Measurements from ENCODE around the gene RBM39. TPM values are rescaled to one million over a fixed set of nuclear protein-coding genes. Genes with fewer than 3 reads are reported as not detected.

RBM39 gene
- total and polyA plus RNA-seq, 9 of the 15 experiments (the other 6 are each of a cell fraction or from before 2014, with no cell fraction given): 143 to 319 (median 228) TPM

- TF ChIP-seq MXD1 (CRISPR knock-in tag; IDR thresholded peaks at IDR 0.05; ENCODE audit: borderline replicate concordance, poor library complexity, severe bottlenecking): no peak
- TF ChIP-seq HNRNPLL (IDR thresholded peaks at IDR 0.05; ENCODE audit: low read depth, low read length, poor library complexity, severe bottlenecking): no peak
- no peak for TF ChIP-seq KDM4B (IDR thresholded peaks at IDR 0.05; ENCODE audit: borderline replicate concordance in 2 of 2, low read depth in 1 of 2)
- peak in 1 of 2 experiments; percentile 38; a peak in 1 of 4 replicates for TF ChIP-seq ARNT (IDR thresholded peaks at IDR 0.05)
- TF ChIP-seq ZHX1 (conservative IDR thresholded peaks at IDR 0.05; ENCODE audit: low read length): no peak
- TF ChIP-seq ZKSCAN8 (CRISPR knock-in tag; IDR thresholded peaks at IDR 0.05): no peak
- TF ChIP-seq BRD9 (IDR thresholded peaks at IDR 0.05; ENCODE audit: low read depth, partially characterized antibody): peak; percentile 17
- TF ChIP-seq BRF1 (IDR thresholded peaks at IDR 0.05; ENCODE audit: borderline replicate concordance, extremely low read depth, insufficient read length): no peak
- TF ChIP-seq NRF1 (conservative IDR thresholded peaks at IDR 0.05 in 1 of 2, IDR thresholded peaks at IDR 0.05 in 1 of 2): no peak
- no peak for TF ChIP-seq RAD51 (IDR thresholded peaks at IDR 0.05; ENCODE audit: borderline replicate concordance, low read depth)
- TF ChIP-seq ETS2 (tag; IDR thresholded peaks at IDR 0.05; ENCODE audit: borderline replicate concordance, poor library complexity, severe bottlenecking): no peak
- TF ChIP-seq ZNF644 (tag; IDR thresholded peaks at IDR 0.05; ENCODE audit: low read depth): no peak
- TF ChIP-seq ZNF449 (CRISPR knock-in tag; IDR thresholded peaks at IDR 0.05): no peak
- TF ChIP-seq ZNF764 (CRISPR knock-in tag; IDR thresholded peaks at IDR 0.05; ENCODE audit: low read depth): no peak
- no peak for TF ChIP-seq IRF1 (CRISPR knock-in tag; IDR thresholded peaks at IDR 0.05; ENCODE audit: borderline replicate concordance)
- TF ChIP-seq JUND (IDR thresholded peaks at IDR 0.05; ENCODE audit: borderline replicate concordance, low read depth, low read length): no peak
- no peak for TF ChIP-seq JUND (tag; IDR thresholded peaks at IDR 0.05; ENCODE audit: borderline replicate concordance, low read depth, low read length)
- TF ChIP-seq KHSRP (IDR thresholded peaks at IDR 0.05): no peak
These were observed 78.3 kb downstream of the RBM39 start (continued) for GRCh38 chr20:35663516-35664465.
